Neural progenitor cell (in vitro differentiated cells): ENCODE measurements around the gene CIDEB.

Experiments
- EZH2 ChIP-seq: fragments of 200-600 bp; sonication (generic); IDR thresholded peaks from 2 replicates; pipeline ENCODE4 v1.6.1; 2017; ENCODE audit warnings: antibody characterized with exemption, mild to moderate bottlenecking, moderate library complexity
- TF ChIP-seq, protein P1 (sequence below): fragments of 200-600 bp; sonication (generic); IDR thresholded peaks from 2 replicates; pipeline ENCODE4 v1.5.1; 2017; ENCODE audit warnings: antibody characterized with exemption, mild to moderate bottlenecking

- TF ChIP-seq, protein P1, sequence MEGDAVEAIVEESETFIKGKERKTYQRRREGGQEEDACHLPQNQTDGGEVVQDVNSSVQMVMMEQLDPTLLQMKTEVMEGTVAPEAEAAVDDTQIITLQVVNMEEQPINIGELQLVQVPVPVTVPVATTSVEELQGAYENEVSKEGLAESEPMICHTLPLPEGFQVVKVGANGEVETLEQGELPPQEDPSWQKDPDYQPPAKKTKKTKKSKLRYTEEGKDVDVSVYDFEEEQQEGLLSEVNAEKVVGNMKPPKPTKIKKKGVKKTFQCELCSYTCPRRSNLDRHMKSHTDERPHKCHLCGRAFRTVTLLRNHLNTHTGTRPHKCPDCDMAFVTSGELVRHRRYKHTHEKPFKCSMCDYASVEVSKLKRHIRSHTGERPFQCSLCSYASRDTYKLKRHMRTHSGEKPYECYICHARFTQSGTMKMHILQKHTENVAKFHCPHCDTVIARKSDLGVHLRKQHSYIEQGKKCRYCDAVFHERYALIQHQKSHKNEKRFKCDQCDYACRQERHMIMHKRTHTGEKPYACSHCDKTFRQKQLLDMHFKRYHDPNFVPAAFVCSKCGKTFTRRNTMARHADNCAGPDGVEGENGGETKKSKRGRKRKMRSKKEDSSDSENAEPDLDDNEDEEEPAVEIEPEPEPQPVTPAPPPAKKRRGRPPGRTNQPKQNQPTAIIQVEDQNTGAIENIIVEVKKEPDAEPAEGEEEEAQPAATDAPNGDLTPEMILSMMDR, result no peak
- TF ChIP-seq EZH2, result no peak
Measured at GRCh38 chr14:24293525-24293924, 14.3 kb downstream of the CIDEB start.
